Gastroesophageal sphincter (tissue), 3 donors: ENCODE measurements around the gene PDE1C.

ENCODE experiments used
- CTCF ChIP-seq, 4 experiments: fragments of 200-600 bp in 2 of 4; fragments of 450-650 bp in 2 of 4; sonication (generic) in 1 of 4; IDR thresholded peaks; one replicate each; pipeline ENCODE4 v1.5.1; 2017 to 2019; ENCODE audit warnings: antibody characterized with exemption in 4 of 4, mild to moderate bottlenecking in 2 of 4, moderate library complexity in 2 of 4
- POLR2AphosphoS5 ChIP-seq: sonication (generic); formaldehyde crosslinking; IDR thresholded peaks from one replicate; pipeline ENCODE4 v1.6.1; 2017; ENCODE audit warnings: antibody characterized with exemption

- TF ChIP-seq CTCF (IDR thresholded peaks at IDR 0.05) (no peak), POLR2AphosphoS5 (no peak)
Measured at GRCh38 chr7:32070406-32071360, at the start of gene PDE1C.
